HepG2 (cell line): Measurements from ENCODE around the gene TMBIM1. TPM values are rescaled to one million over a fixed set of nuclear protein-coding genes. Genes with fewer than 3 reads are reported as not detected.
A peak's percentile ranks its signal among the peaks of the same experiment; 100 is the strongest.

ENCODE experiments used
- CENPT ChIP-seq: sonication (generic); formaldehyde crosslinking; IDR thresholded peaks from 2 replicates; pipeline ENCODE4 v1.8.0; 2022; ENCODE audit warnings: low read depth, mild to moderate bottlenecking, moderate library complexity, missing genetic modification reagents
- CSRNP1 ChIP-seq: sonication (generic); formaldehyde crosslinking; IDR thresholded peaks from 2 replicates; pipeline ENCODE4 v1.8.1; 2023; ENCODE audit warnings: mild to moderate bottlenecking, missing genetic modification reagents
- ELF4 ChIP-seq: sonication (generic); formaldehyde crosslinking; IDR thresholded peaks from 2 replicates; pipeline ENCODE4 v1.5.0; 2020; ENCODE audit warnings: missing genetic modification reagents, mild to moderate bottlenecking, moderate library complexity, borderline replicate concordance
- FLYWCH1 ChIP-seq: sonication (generic); formaldehyde crosslinking; IDR thresholded peaks from 2 replicates; pipeline ENCODE4 v1.8.1; 2023; ENCODE audit warnings: mild to moderate bottlenecking, missing genetic modification reagents
- FOSL2 ChIP-seq: sonication (generic); formaldehyde crosslinking; IDR thresholded peaks from 2 replicates; pipeline ENCODE4 v1.4.0; 2020; ENCODE audit warnings: missing genetic modification reagents
- GTF3A ChIP-seq: sonication (generic); formaldehyde crosslinking; conservative IDR thresholded peaks from 2 replicates; pipeline ENCODE4 v1.4.0; 2020; ENCODE audit warnings: mild to moderate bottlenecking, missing genetic modification reagents
- HDAC2 ChIP-seq: sonication (generic); formaldehyde crosslinking; IDR thresholded peaks from 2 replicates; pipeline ENCODE4 v1.4.0; 2020; ENCODE audit warnings: missing genetic modification reagents
- HMGXB4 ChIP-seq, 2 experiments: sonication (generic) in 1 of 2; formaldehyde crosslinking in 1 of 2; IDR thresholded peaks; 2 replicates each; pipeline versions ENCODE4 v1.4.0 to v1.6.1; 2018 to 2020; ENCODE audit warnings: missing genetic modification reagents in 2 of 2, borderline replicate concordance in 1 of 2, low read depth in 1 of 2, mild to moderate bottlenecking in 1 of 2, missing biosample characterization in 1 of 2
- KMT2B ChIP-seq: IDR thresholded peaks from 2 replicates; pipeline ENCODE4 v1.6.1; 2016; ENCODE audit warnings: missing genetic modification reagents, missing compliant biosample characterization
- MXD4 ChIP-seq: IDR thresholded peaks from 2 replicates; pipeline ENCODE4 v1.6.1; 2016; ENCODE audit warnings: mild to moderate bottlenecking, missing biosample characterization, missing genetic modification reagents
- RXRB ChIP-seq: IDR thresholded peaks from 2 replicates; pipeline ENCODE4 v1.6.1; 2016; ENCODE audit warnings: borderline replicate concordance, missing genetic modification reagents, missing compliant biosample characterization
- SP2 ChIP-seq: sonication (generic); formaldehyde crosslinking; IDR thresholded peaks from 2 replicates; pipeline ENCODE4 v1.5.1; 2020; ENCODE audit warnings: mild to moderate bottlenecking, missing genetic modification reagents
- SP5 ChIP-seq: IDR thresholded peaks from 2 replicates; pipeline ENCODE4 v1.6.1; 2016; ENCODE audit warnings: low read depth, borderline replicate concordance
- SRY ChIP-seq: sonication (generic); formaldehyde crosslinking; IDR thresholded peaks from 2 replicates; pipeline ENCODE4 v1.8.0; 2022; ENCODE audit warnings: mild to moderate bottlenecking, missing genetic modification reagents
- SUZ12 ChIP-seq: fragments of 150-350 bp; IDR thresholded peaks from 2 replicates; pipeline ENCODE4 v1.6.1; 2014; ENCODE audit warnings: low read depth, low read length
- YEATS2 ChIP-seq: sonication (generic); formaldehyde crosslinking; IDR thresholded peaks from 2 replicates; pipeline ENCODE4 v1.4.0; 2020; ENCODE audit warnings: missing genetic modification reagents, borderline replicate concordance
- ZNF256 ChIP-seq: sonication (generic); formaldehyde crosslinking; conservative IDR thresholded peaks from 2 replicates; pipeline ENCODE4 v1.4.0; 2020; ENCODE audit warnings: missing genetic modification reagents
- ZNF616 ChIP-seq: sonication (generic); formaldehyde crosslinking; IDR thresholded peaks from 2 replicates; pipeline ENCODE4 v1.5.0; 2020; ENCODE audit warnings: low read depth, mild to moderate bottlenecking, missing genetic modification reagents
- ZNF747 ChIP-seq: sonication (generic); formaldehyde crosslinking; IDR thresholded peaks from 2 replicates; pipeline ENCODE4 v1.8.1; 2023; ENCODE audit warnings: missing genetic modification reagents, mild to moderate bottlenecking, borderline replicate concordance
- polyA plus RNA-seq, 8 experiments: library from polyadenylated mRNA; depleted of rRNA in 3 of 8; stranded (reverse) in 7 of 8; unstranded in 1 of 8; fragments of >200 nt; fragmentation: Illumina TruSeq in 4 of 8; extraction: Trizol in 4 of 8; gene quantifications; 2 replicates each; pipeline versions ENCODE4 v1.2.1 to v1.2.3, GENCODE V29; 2011 to 2016; ENCODE audit warnings: low read depth in 4 of 8, missing spikeins in 1 of 8, mixed read lengths in 1 of 8; ENCODE audit not compliant: insufficient read depth in 1 of 8
- total RNA-seq, 5 experiments: library from RNA; depleted of rRNA; stranded (reverse); fragments of >200 nt; fragmentation: Illumina TruSeq; extraction: Trizol; gene quantifications; 2 replicates each; pipeline ENCODE4 v1.2.3, GENCODE V29; 2016; ENCODE audit warnings: low read depth in 1 of 5
- TF ChIP-seq, protein P1 (sequence below): IDR thresholded peaks from 2 replicates; pipeline ENCODE4 v1.6.1; 2016; ENCODE audit warnings: control low read depth
- TF ChIP-seq, protein P2 (sequence below): sonication (generic); formaldehyde crosslinking; IDR thresholded peaks from 2 replicates; pipeline ENCODE4 v1.5.0; 2020; ENCODE audit warnings: missing genetic modification reagents
- TF ChIP-seq, protein P3 (sequence below): IDR thresholded peaks from 2 replicates; pipeline ENCODE4 v1.6.1; 2012; ENCODE audit warnings: inconsistent platforms

The TMBIM1 gene
- total and polyA plus RNA-seq, 2 of the 13 experiments (the other 11 are each of a cell fraction or from before 2014, with no cell fraction given): 127 to 139 TPM

GRCh38 chr2:218269900-218270720 is 22.2 kb downstream of the TMBIM1 start, which contains the start of the genes AAMP and PNKD (continued):
- TF ChIP-seq ZNF747 (CRISPR knock-in tag) (peak; percentile 98), SRY (CRISPR knock-in tag) (no peak), YEATS2 (peak; percentile 93), ZNF256 (CRISPR knock-in tag) (peak; percentile 81; the same call in 1 of the 2 replicates), MXD4 (CRISPR knock-in tag) (peak; percentile 45; the same call in 1 of the 2 replicates), FOSL2 (CRISPR knock-in tag) (peak; percentile 18; the same call in 1 of the 2 replicates), RXRB (CRISPR knock-in tag) (no peak; the same call in 1 of the 2 replicates), ELF4 (peak; percentile 96), GTF3A (0 out of 2 replicates have a peak, but pooled peaks have one; percentile 49), KMT2B (CRISPR knock-in tag) (peak; percentile 81), SUZ12 (peak; percentile 97), ZNF616 (CRISPR knock-in tag) (0 out of 2 replicates have a peak, but pooled peaks have one; percentile 36), HDAC2 (CRISPR knock-in tag) (peak; percentile 63), CSRNP1 (CRISPR knock-in tag) (peak; percentile 44; the same call in 1 of the 2 replicates), FLYWCH1 (CRISPR knock-in tag) (peak; percentile 59; the same call in 1 of the 2 replicates), HMGXB4 (CRISPR knock-in tag; IDR thresholded peaks at IDR 0.05; ENCODE audit: borderline replicate concordance in 1 of 2, low read depth in 1 of 2) (peak; percentile 13 to 86; a peak in 3 of 4 replicates), SP2 (CRISPR knock-in tag) (peak; percentile 99), CENPT (CRISPR knock-in tag) (peak; percentile 76; the same call in 1 of the 2 replicates), SP5 (CRISPR knock-in tag) (peak; percentile 74; the same call in 1 of the 2 replicates)
- TF ChIP-seq, protein P1, sequence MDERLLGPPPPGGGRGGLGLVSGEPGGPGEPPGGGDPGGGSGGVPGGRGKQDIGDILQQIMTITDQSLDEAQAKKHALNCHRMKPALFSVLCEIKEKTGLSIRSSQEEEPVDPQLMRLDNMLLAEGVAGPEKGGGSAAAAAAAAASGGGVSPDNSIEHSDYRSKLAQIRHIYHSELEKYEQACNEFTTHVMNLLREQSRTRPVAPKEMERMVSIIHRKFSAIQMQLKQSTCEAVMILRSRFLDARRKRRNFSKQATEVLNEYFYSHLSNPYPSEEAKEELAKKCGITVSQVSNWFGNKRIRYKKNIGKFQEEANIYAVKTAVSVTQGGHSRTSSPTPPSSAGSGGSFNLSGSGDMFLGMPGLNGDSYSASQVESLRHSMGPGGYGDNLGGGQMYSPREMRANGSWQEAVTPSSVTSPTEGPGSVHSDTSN (CRISPR knock-in tag): peak; percentile 98
- TF ChIP-seq, protein P2, sequence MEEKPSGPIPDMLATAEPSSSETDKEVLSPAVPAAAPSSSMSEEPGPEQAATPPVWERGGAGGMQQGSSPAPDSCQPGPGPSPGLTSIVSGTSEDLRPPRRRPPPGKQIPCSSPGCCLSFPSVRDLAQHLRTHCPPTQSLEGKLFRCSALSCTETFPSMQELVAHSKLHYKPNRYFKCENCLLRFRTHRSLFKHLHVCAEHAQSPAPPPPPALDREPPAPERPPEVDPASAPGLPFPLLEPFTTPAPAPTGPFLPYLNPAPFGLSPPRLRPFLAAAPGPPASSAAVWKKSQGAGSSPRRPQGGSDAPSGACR (CRISPR knock-in tag): no peak
- TF ChIP-seq, protein P3, sequence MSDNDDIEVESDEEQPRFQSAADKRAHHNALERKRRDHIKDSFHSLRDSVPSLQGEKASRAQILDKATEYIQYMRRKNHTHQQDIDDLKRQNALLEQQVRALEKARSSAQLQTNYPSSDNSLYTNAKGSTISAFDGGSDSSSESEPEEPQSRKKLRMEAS: peak; percentile 54
